C4-2B (cell line): ENCODE results near the gene ATXN7L1.

Experiments
- H3K27ac ChIP-seq: fragments of 450-650 bp; 2 replicates; pipeline ENCODE4 v1.5.1; 2017
- ZFX ChIP-seq: fragments of 450-650 bp; IDR thresholded peaks from 2 replicates; pipeline ENCODE4 v1.6.1; 2017
- TF ChIP-seq, protein P1 (sequence below): fragments of 450-650 bp; conservative IDR thresholded peaks from 2 replicates; pipeline ENCODE4 v1.5.1; 2017; ENCODE audit warnings: mild to moderate bottlenecking

ATXN7L1 gene

DNA sequence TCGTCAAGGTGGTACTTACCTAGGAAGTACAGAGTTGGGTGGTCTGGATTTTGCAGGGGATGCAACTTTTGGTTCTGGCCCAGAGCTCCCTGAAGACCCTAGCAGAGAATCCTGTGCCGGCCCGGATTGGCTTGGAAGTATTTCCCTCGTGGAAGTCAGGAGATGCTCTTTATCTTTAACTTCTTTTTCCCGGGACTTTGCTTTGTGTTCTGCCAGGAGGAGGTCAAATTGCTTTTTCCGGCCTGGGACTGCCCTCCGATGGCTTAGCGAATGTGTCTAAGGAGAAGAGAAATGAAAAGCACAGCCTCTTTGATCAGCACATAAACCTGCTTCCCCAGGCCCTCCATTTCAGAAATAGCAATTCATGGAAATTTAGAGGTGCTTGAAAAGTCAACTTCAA lies 238.1 kb downstream of the ATXN7L1 start:
- peak overlapping the region; percentile 61; the same call in 1 of the 2 replicates for H3K27ac ChIP-seq
- TF ChIP-seq, protein P1, sequence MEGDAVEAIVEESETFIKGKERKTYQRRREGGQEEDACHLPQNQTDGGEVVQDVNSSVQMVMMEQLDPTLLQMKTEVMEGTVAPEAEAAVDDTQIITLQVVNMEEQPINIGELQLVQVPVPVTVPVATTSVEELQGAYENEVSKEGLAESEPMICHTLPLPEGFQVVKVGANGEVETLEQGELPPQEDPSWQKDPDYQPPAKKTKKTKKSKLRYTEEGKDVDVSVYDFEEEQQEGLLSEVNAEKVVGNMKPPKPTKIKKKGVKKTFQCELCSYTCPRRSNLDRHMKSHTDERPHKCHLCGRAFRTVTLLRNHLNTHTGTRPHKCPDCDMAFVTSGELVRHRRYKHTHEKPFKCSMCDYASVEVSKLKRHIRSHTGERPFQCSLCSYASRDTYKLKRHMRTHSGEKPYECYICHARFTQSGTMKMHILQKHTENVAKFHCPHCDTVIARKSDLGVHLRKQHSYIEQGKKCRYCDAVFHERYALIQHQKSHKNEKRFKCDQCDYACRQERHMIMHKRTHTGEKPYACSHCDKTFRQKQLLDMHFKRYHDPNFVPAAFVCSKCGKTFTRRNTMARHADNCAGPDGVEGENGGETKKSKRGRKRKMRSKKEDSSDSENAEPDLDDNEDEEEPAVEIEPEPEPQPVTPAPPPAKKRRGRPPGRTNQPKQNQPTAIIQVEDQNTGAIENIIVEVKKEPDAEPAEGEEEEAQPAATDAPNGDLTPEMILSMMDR = no peak
- no peak for TF ChIP-seq ZFX

DNA sequence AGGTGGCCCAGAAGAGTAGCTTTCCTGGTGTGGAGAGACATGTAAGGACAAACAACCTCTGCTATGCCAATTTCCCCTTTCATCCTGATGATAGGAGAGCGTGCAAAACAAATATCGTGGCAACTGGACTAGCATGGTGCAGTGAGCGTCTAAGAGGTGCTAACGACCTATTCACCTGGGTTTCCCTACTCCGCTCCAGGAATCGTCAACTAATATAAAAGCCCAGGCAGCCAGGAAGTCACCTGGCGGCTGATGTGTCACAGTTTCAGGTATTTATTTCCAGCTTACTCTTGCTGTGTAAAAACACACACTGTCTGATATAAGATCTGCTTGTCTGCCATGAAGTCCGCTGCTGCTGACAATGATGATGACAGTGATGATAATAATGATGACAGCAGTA lies 238.6 kb downstream of the ATXN7L1 start:
- H3K27ac ChIP-seq = no peak overlapping the region
- TF ChIP-seq, protein P1 = no peak
- TF ChIP-seq ZFX = no peak

DNA sequence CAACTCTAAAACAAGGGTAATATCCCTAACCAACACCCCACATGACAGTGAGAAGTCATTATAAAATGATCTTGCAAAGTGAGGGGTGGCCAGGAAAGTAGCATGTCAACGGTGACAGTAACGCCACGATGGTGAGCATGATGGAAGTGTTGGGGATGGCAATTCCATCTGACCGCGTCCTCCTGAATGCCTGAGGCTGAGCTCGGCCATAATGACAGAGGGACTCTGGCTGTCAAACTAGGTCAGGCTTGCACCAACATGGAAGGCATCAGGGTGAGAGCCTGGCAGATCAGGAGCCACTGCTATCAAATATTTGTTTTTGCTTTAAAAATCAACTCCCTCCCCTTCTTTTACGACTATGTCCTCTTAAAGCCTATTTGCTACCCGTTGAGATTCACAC lies 239.4 kb downstream of the ATXN7L1 start:
- H3K27ac ChIP-seq = no peak overlapping the region
- TF ChIP-seq, protein P1 = no peak
- no peak for TF ChIP-seq ZFX

DNA sequence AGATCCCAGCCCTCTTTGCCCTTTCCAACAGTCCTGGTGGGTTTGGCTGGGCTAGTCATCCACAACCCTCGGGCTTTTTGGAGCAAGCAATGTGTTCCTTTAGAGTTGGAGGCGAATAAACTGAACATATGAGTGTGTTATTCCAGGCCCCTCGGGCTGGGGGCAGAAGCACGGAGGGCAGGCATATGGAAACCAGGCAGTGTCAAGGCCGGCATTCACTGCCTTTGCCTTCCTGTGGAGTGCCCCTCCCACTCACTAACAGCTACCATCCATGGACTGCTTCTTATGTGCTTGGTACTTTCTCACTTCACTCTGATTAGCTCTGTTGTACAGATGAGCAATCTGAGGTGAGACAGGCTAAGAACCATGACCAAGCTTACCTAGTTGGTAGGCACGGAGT lies 241.2 kb downstream of the ATXN7L1 start:
- no peak for TF ChIP-seq ZFX
- TF ChIP-seq, protein P1 = no peak
- H3K27ac ChIP-seq = no peak overlapping the region

DNA sequence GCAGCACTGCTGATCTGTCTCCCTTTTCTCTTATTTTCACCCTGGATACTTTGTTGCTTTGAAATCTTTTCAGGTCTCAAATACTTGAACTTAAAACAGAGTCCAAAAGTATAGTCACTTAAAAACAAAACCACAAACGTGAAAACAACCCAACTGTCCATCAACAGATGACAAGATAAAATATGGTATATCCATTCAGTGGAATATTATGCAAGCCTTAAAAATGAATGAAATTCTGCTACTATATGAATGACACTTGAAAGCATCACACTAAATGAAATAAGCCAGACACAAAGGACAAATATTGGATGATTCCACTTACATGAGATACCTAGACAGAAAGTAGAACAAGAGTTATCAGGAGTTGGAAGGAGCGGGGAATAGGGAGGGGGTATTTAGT lies 250.4 kb downstream of the ATXN7L1 start:
- no peak for TF ChIP-seq ZFX
- TF ChIP-seq, protein P1 = no peak
- H3K27ac ChIP-seq = no peak overlapping the region

DNA sequence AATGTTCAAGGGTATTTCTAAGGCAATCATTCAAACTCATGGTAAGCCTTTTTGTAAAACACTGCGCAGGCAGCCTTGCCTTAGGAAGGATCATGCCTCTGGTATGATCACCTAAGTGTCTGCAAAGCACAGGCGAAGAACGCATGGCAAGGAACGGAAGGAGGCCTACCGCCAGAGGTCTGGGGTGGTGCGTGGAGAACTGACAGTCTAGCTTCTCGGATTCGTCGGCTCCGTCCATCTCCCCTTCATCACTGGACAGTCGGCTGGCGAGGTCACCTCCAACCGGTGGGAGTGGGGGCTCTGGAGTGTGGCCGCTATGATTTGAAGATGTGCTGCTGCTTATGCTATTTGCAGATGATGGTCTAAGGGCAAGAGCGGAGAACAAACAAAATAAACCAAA lies 252.5 kb downstream of the ATXN7L1 start:
- no peak overlapping the region for H3K27ac ChIP-seq
- TF ChIP-seq, protein P1 = no peak
- TF ChIP-seq ZFX = no peak

DNA sequence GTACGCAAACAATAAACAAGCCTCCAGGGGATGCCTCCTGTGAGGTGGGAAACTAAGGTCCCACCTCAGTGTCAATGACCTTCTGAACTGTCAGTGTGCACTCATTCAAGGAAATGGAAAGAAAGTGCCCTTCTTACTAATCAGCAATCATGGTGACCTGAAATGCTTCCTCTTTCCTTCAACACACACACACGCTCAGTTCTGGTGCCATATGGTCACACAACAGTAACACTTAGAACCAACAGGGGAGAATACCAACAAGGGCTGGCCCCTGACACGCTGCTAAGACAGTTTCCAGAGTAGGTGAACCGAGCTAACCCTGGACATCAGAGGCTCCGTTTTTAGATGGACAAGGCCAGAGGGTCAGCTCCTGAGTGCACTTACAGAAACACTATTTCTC lies 253.0 kb downstream of the ATXN7L1 start:
- no peak for TF ChIP-seq ZFX
- TF ChIP-seq, protein P1 = no peak
- no peak overlapping the region for H3K27ac ChIP-seq
